Uterus (tissue), 4 donors: ENCODE data around the gene OPN4. TPM values are rescaled to one million over a fixed set of nuclear protein-coding genes. Genes with fewer than 3 reads are reported as not detected.

Experiments
- DNase-seq, 2 donors: peaks; one replicate each; pipeline ENCODE4 v3.0.0-alpha.2; 2019 to 2020
- H3K27ac ChIP-seq, 2 donors: fragments of 200-600 bp; sonication (generic); 1 replicate in 1 of 2; 2 replicates in 1 of 2; pipeline ENCODE4 v1.5.1; 2016 to 2018
- H3K27me3 ChIP-seq, 2 donors: fragments of 200-600 bp; sonication (generic); one replicate each; pipeline ENCODE4 v1.5.1; 2018 to 2019; ENCODE audit warnings: control low read depth in 1 of 2
- H3K36me3 ChIP-seq, 2 donors: fragments of 200-600 bp; sonication (generic); one replicate each; pipeline ENCODE4 v1.5.1; 2019; ENCODE audit warnings: control low read depth in 1 of 2
- H3K4me1 ChIP-seq, 2 donors: fragments of 200-600 bp; sonication (generic); one replicate each; pipeline ENCODE4 v1.5.1; 2018 to 2019; ENCODE audit warnings: control low read depth in 1 of 2
- H3K4me3 ChIP-seq, 2 donors: fragments of 200-600 bp; sonication (generic); 1 replicate in 1 of 2; 2 replicates in 1 of 2; pipeline ENCODE4 v1.5.1; 2018 to 2019; ENCODE audit warnings: mild to moderate bottlenecking in 1 of 2
- H3K9me3 ChIP-seq, 2 donors: fragments of 200-600 bp; sonication (generic); one replicate each; pipeline ENCODE4 v1.5.1; 2019; ENCODE audit warnings: control low read depth in 1 of 2
- POLR2A ChIP-seq, 2 donors: fragments of 450-650 bp; IDR thresholded peaks; one replicate each; pipeline ENCODE4 v1.6.1; 2016; ENCODE audit warnings: antibody characterized with exemption in 2 of 2, mild to moderate bottlenecking in 1 of 2, moderate library complexity in 1 of 2
- intact Hi-C: fragments of 100-400 bp; cut with DNase I; formaldehyde crosslinking; loops from one replicate; pipeline ENCODE4 v1.15.1; 2023; ENCODE audit warnings: low total_unique reads
- total RNA-seq, 4 donors: library from RNA; depleted of rRNA in 3 of 4; stranded (reverse); fragments of >200 nt in 3 of 4; gene quantifications; one replicate each; pipeline versions ENCODE4 v1.1.0 to v1.2.4, GENCODE V29; 2014 to 2023
- TF ChIP-seq, protein P1 (sequence below), 4 experiments: fragments of 200-600 bp in 2 of 4; fragments of 450-650 bp in 2 of 4; sonication (generic) in 2 of 4; IDR thresholded peaks; one replicate each; pipeline ENCODE4 v1.5.1; 2016 to 2019; ENCODE audit warnings: antibody characterized with exemption in 4 of 4, mild to moderate bottlenecking in 2 of 4, moderate library complexity in 1 of 4
- donor health status: DM: yes; HTN: yes; CAD: no.

The OPN4 gene
- total RNA-seq, 4 donors from 2014 or later: not detected

GRCh38 chr10:86632009-86632800 is 22.1 kb upstream of the OPN4 start:
- H3K27ac ChIP-seq: no peak overlapping the region
- H3K9me3 ChIP-seq: no peaks in the 10 kb centered on the region
- intact Hi-C loops: no loop called here
- H3K4me1 ChIP-seq: peaks cover 0 to 4% of the 10 kb centered on the region in 2 donors
- no peaks in the 10 kb centered on the region for H3K27me3 ChIP-seq
- DNase-seq: no peak
- TF ChIP-seq, protein P1, sequence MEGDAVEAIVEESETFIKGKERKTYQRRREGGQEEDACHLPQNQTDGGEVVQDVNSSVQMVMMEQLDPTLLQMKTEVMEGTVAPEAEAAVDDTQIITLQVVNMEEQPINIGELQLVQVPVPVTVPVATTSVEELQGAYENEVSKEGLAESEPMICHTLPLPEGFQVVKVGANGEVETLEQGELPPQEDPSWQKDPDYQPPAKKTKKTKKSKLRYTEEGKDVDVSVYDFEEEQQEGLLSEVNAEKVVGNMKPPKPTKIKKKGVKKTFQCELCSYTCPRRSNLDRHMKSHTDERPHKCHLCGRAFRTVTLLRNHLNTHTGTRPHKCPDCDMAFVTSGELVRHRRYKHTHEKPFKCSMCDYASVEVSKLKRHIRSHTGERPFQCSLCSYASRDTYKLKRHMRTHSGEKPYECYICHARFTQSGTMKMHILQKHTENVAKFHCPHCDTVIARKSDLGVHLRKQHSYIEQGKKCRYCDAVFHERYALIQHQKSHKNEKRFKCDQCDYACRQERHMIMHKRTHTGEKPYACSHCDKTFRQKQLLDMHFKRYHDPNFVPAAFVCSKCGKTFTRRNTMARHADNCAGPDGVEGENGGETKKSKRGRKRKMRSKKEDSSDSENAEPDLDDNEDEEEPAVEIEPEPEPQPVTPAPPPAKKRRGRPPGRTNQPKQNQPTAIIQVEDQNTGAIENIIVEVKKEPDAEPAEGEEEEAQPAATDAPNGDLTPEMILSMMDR (IDR thresholded peaks at IDR 0.05): peak in 2 of 4 experiments; percentile 24 to 35
- no peak for TF ChIP-seq POLR2A (IDR thresholded peaks at IDR 0.05)
- peak overlapping the region; percentile 6 to 23 for H3K4me3 ChIP-seq
- no peaks in the 10 kb centered on the region for H3K36me3 ChIP-seq

- Histone ChIP-seq H3K27ac (no peak overlapping the region), H3K36me3 (no peaks in the 10 kb centered on the region), H3K4me3 (no peak overlapping the region), H3K27me3 (no peaks in the 10 kb centered on the region), H3K9me3 (no peaks in the 10 kb centered on the region), H3K4me1 (peaks cover 0 to 4% of the 10 kb centered on the region in 2 donors)
- no peak for DNase-seq
- no peak for TF ChIP-seq POLR2A (IDR thresholded peaks at IDR 0.05)
- TF ChIP-seq, protein P1 (IDR thresholded peaks at IDR 0.05): no peak
- intact Hi-C loops: no loop called here
Measured at GRCh38 chr10:86632951-86633350, 21.4 kb upstream of the OPN4 start.

DNA sequence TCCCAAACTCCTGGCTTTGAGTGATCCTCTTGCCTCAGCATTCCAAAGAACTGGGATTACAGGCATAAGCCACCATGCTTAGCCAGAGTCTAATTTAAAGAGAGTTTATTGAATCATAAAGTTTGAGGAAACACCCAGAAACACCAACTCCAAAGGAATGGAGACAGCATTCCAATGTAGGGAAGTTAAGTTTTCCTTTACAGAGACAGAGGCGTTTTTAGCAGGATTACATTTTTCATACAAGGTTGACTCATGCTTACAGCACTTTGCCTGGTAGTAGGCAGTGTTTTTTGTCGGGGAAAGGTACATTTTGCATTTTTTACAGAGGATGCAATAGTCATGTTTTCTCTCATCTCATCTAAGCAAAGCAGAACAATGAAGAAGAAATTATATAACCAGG is 18.9 kb upstream of the OPN4 start:
- no peak for DNase-seq
- no peaks in the 10 kb centered on the region for H3K9me3 ChIP-seq
- no peaks in the 10 kb centered on the region for H3K27me3 ChIP-seq
- no peak overlapping the region for H3K27ac ChIP-seq
- H3K4me3 ChIP-seq: no peak overlapping the region
- peaks cover 0 to 4% of the 10 kb centered on the region in 2 donors for H3K4me1 ChIP-seq
- intact Hi-C loops: no loop called here
- TF ChIP-seq, protein P1 (IDR thresholded peaks at IDR 0.05): no peak
- TF ChIP-seq POLR2A (IDR thresholded peaks at IDR 0.05): no peak
- no peaks in the 10 kb centered on the region for H3K36me3 ChIP-seq

DNA sequence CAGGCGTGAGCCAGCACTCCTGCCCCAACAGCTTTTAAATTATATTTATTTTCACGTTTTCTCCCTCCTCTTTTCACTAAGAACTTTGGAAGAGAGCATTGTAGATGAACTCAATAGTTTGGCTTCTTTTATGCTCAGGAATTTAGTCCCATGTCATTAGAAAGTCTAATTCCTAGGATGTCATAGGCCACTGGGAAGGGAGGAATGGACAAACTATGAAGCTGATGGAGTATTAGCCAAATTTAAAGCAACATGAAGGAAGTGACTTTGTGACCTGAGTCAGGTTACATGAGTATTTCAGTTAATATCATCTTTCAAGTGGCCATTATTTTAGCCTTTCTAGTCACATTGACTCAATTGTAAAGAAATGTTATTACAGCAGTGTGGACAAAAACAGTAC is 18.0 kb upstream of the OPN4 start:
- Histone ChIP-seq H3K27ac (no peak overlapping the region), H3K4me3 (no peak overlapping the region), H3K4me1 (peaks cover 0 to 4% of the 10 kb centered on the region in 2 donors), H3K36me3 (no peaks in the 10 kb centered on the region), H3K27me3 (no peaks in the 10 kb centered on the region), H3K9me3 (no peaks in the 10 kb centered on the region)
- no peak for DNase-seq
- TF ChIP-seq, protein P1 (IDR thresholded peaks at IDR 0.05): no peak
- no peak for TF ChIP-seq POLR2A (IDR thresholded peaks at IDR 0.05)
- intact Hi-C loops: no loop called here

DNA sequence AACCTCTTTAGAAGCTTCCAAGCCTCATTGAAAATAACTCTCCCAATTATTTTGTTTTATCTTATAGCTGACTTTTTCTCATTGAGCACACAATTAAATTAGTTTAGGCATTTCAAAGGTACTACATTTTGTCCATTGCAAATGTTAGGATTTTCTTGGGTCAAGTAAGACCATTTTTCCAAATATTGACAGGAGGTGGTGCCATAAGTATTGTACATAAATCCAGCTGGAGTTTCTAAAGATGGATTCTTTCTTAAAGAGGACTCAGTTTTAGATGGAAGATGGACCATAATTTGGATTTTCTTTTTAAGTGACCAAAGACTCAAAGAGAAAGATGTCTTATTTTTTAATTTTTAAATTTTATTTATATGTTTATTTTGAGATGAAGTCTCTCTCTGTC is 12.3 kb upstream of the OPN4 start:
- H3K4me3 ChIP-seq: no peak overlapping the region
- no peaks in the 10 kb centered on the region for H3K27me3 ChIP-seq
- no peaks in the 10 kb centered on the region for H3K4me1 ChIP-seq
- TF ChIP-seq POLR2A (IDR thresholded peaks at IDR 0.05): no peak
- TF ChIP-seq, protein P1 (IDR thresholded peaks at IDR 0.05): no peak
- no peaks in the 10 kb centered on the region for H3K36me3 ChIP-seq
- no peaks in the 10 kb centered on the region for H3K9me3 ChIP-seq
- H3K27ac ChIP-seq: no peak overlapping the region
- intact Hi-C loops: no loop called here
- DNase-seq: no peak
